ENCODE data around the gene DCAF11. TPM values are rescaled to one million over a fixed set of nuclear protein-coding genes. Genes with fewer than 3 reads are reported as not detected.

DCAF11 gene
- total RNA-seq, 1 experiment from 2014 or later = 42.9 TPM

- no peak for DNase-seq (ENCODE audit: low read depth)
Observed at GRCh38 chr14:24139272-24139934, 24.8 kb downstream of the DCAF11 start.

- peak; percentile 99 for DNase-seq (ENCODE audit: low read depth)
Observed at GRCh38 chr14:24141097-24141880, 26.7 kb downstream of the DCAF11 start, which contains the start of gene EMC9. Gene EMC9, minus strand, starts transcription at chr14:24141591. Its CDS starts 287 bp downstream, at chr14:24141304.

- DNase-seq (ENCODE audit: low read depth) = peak; percentile 19
Observed at GRCh38 chr14:24143511-24143910, 28.9 kb downstream of the DCAF11 start.

- DNase-seq (ENCODE audit: low read depth) = no peak
Observed at GRCh38 chr14:24144451-24144850, 29.9 kb downstream of the DCAF11 start.

GRCh38 chr14:24145219-24145618, 30.6 kb downstream of the DCAF11 start:
- DNase-seq (ENCODE audit: low read depth) = no peak

- no peak for DNase-seq (ENCODE audit: low read depth)
Observed at GRCh38 chr14:24145690-24146452, 31.3 kb downstream of the DCAF11 start.

GRCh38 chr14:24146453-24146977, 31.9 kb downstream of the DCAF11 start, which contains the start of gene PSME2:
Gene PSME2, minus strand, starts transcription at chr14:24146610. Its CDS starts 29 bp downstream, at chr14:24146581.
- DNase-seq (ENCODE audit: low read depth) = peak; percentile 97

- peak; percentile 98 for DNase-seq (ENCODE audit: low read depth)
Observed at GRCh38 chr14:24146978-24147760, 32.6 kb downstream of the DCAF11 start, which contains the start of gene RNF31. Gene RNF31, plus strand, starts transcription at chr14:24147498. Its CDS starts 201 bp downstream, at chr14:24147699.

- DNase-seq (ENCODE audit: low read depth) = no peak
Observed at GRCh38 chr14:24147761-24148428, 33.3 kb downstream of the DCAF11 start.

- DNase-seq (ENCODE audit: low read depth) = no peak
Observed at GRCh38 chr14:24149302-24149969, 34.9 kb downstream of the DCAF11 start.

- DNase-seq (ENCODE audit: low read depth) = no peak
Observed at GRCh38 chr14:24150061-24150460, 35.5 kb downstream of the DCAF11 start.

- no peak for DNase-seq (ENCODE audit: low read depth)
Observed at GRCh38 chr14:24150567-24150966, 36.0 kb downstream of the DCAF11 start.

GRCh38 chr14:24150993-24151392, 36.4 kb downstream of the DCAF11 start:
- no peak for DNase-seq (ENCODE audit: low read depth)

- no peak for DNase-seq (ENCODE audit: low read depth)
Observed at GRCh38 chr14:24151404-24152080, 37.0 kb downstream of the DCAF11 start.

- DNase-seq (ENCODE audit: low read depth) = no peak
Observed at GRCh38 chr14:24155100-24155499, 40.5 kb downstream of the DCAF11 start.

GRCh38 chr14:24156840-24157239, 42.3 kb downstream of the DCAF11 start:
- DNase-seq (ENCODE audit: low read depth) = no peak

- no peak for DNase-seq (ENCODE audit: low read depth)
Observed at GRCh38 chr14:24157331-24157730, 42.8 kb downstream of the DCAF11 start.

GRCh38 chr14:24159777-24160498, 45.4 kb downstream of the DCAF11 start:
- no peak for DNase-seq (ENCODE audit: low read depth)

GRCh38 chr14:24160499-24160849, 45.9 kb downstream of the DCAF11 start:
- DNase-seq (ENCODE audit: low read depth) = no peak

Measured in RPMI7951 (cell line).